H9 (cell line): Measurements from ENCODE around the gene FRS3. TPM values are rescaled to one million over a fixed set of nuclear protein-coding genes. Genes with fewer than 3 reads are reported as not detected.

ENCODE experiments used
- DNase-seq: peaks from one replicate; pipeline ENCODE4 v3.0.0-alpha.2; 2017
- H2AFZ ChIP-seq: one replicate; pipeline ENCODE4 v1.6.1; 2013; ENCODE audit warnings: mild to moderate bottlenecking, low read length, control low read depth, moderate library complexity
- H2AK5ac ChIP-seq: 2 replicates; pipeline ENCODE4 v1.6.1; 2013; ENCODE audit warnings: low read length, control low read depth, mixed read lengths; ENCODE audit not compliant: insufficient read length
- H2BK120ac ChIP-seq: one replicate; pipeline ENCODE4 v1.6.1; 2013; ENCODE audit warnings: low read depth, mild to moderate bottlenecking, low read length, control low read depth, inconsistent platforms; ENCODE audit not compliant: poor library complexity, severe bottlenecking
- H2BK12ac ChIP-seq: 2 replicates; pipeline ENCODE4 v1.6.1; 2013; ENCODE audit warnings: low read length, control low read depth, mixed read lengths, low read depth; ENCODE audit not compliant: insufficient read length
- H2BK15ac ChIP-seq: 2 replicates; pipeline ENCODE4 v1.6.1; 2013; ENCODE audit warnings: low read depth, low read length, control low read depth
- H2BK20ac ChIP-seq: one replicate; pipeline ENCODE4 v1.6.1; 2013; ENCODE audit warnings: low read depth, mild to moderate bottlenecking, low read length, control low read depth, inconsistent platforms; ENCODE audit not compliant: poor library complexity, severe bottlenecking
- H2BK5ac ChIP-seq: 2 replicates; pipeline ENCODE4 v1.6.1; 2013; ENCODE audit warnings: low read length, control low read depth, mixed read lengths; ENCODE audit not compliant: insufficient read length
- H3K14ac ChIP-seq: 2 replicates; pipeline ENCODE4 v1.6.1; 2013; ENCODE audit warnings: low read length, control low read depth; ENCODE audit not compliant: insufficient read depth
- H3K18ac ChIP-seq: 2 replicates; pipeline ENCODE4 v1.6.1; 2013; ENCODE audit warnings: low read depth, mild to moderate bottlenecking, mixed read lengths, low read length, control low read depth; ENCODE audit not compliant: insufficient read length
- H3K23ac ChIP-seq: 2 replicates; pipeline ENCODE4 v1.6.1; 2013; ENCODE audit warnings: low read length, control low read depth, mixed read lengths, low read depth; ENCODE audit not compliant: insufficient read length
- H3K23me2 ChIP-seq: 2 replicates; pipeline ENCODE4 v1.6.1; 2013; ENCODE audit warnings: low read depth, mild to moderate bottlenecking, mixed read lengths, low read length, control low read depth; ENCODE audit not compliant: insufficient read length, poor library complexity, severe bottlenecking
- H3K27ac ChIP-seq: 2 replicates; pipeline ENCODE4 v1.5.1; 2013; ENCODE audit warnings: low read length, control low read depth, mixed read lengths, low read depth; ENCODE audit not compliant: insufficient read length
- H3K27me3 ChIP-seq: 2 replicates; pipeline ENCODE4 v1.6.1; 2013; ENCODE audit warnings: low read length, control low read depth, inconsistent platforms; ENCODE audit not compliant: insufficient read depth
- H3K4ac ChIP-seq: 2 replicates; pipeline ENCODE4 v1.6.1; 2013; ENCODE audit warnings: low read depth, mild to moderate bottlenecking, control low read depth, inconsistent platforms, low read length, moderate library complexity
- H3K4me1 ChIP-seq: 2 replicates; pipeline ENCODE4 v1.6.1; 2013; ENCODE audit warnings: low read length, control low read depth, inconsistent platforms; ENCODE audit not compliant: insufficient read depth
- H3K4me2 ChIP-seq: 2 replicates; pipeline ENCODE4 v1.6.1; 2013; ENCODE audit warnings: low read length, control low read depth, mixed read lengths; ENCODE audit not compliant: insufficient read length, insufficient read depth
- H3K56ac ChIP-seq: 2 replicates; pipeline ENCODE4 v1.6.1; 2013; ENCODE audit warnings: low read depth, mild to moderate bottlenecking, mixed read lengths, low read length, control low read depth; ENCODE audit not compliant: insufficient read length
- H3K79me1 ChIP-seq: 2 replicates; pipeline ENCODE4 v1.6.1; 2013; ENCODE audit warnings: low read depth, mild to moderate bottlenecking, moderate library complexity, low read length, control low read depth, inconsistent platforms; ENCODE audit not compliant: insufficient read depth, poor library complexity, severe bottlenecking
- H3K79me2 ChIP-seq: 2 replicates; pipeline ENCODE4 v1.6.1; 2013; ENCODE audit warnings: low read length, control low read depth, inconsistent platforms; ENCODE audit not compliant: insufficient read depth
- H3K9ac ChIP-seq: 2 replicates; pipeline ENCODE4 v1.6.1; 2013; ENCODE audit warnings: low read length, control low read depth, mixed read lengths; ENCODE audit not compliant: insufficient read length; ENCODE audit errors: extremely low read depth
- H3K9me3 ChIP-seq: one replicate; pipeline ENCODE4 v1.6.1; 2013; ENCODE audit warnings: low read depth, low read length, inconsistent platforms; ENCODE audit not compliant: control insufficient read depth
- H3T11ph ChIP-seq: one replicate; pipeline ENCODE4 v1.6.1; 2013; ENCODE audit warnings: mild to moderate bottlenecking, low read length, control low read depth, inconsistent platforms
- H4K20me1 ChIP-seq: one replicate; pipeline ENCODE4 v1.6.1; 2013; ENCODE audit not compliant: control insufficient read depth, insufficient read length, insufficient read depth
- H4K5ac ChIP-seq: 2 replicates; pipeline ENCODE4 v1.6.1; 2013; ENCODE audit warnings: low read depth, mild to moderate bottlenecking, mixed read lengths, low read length, control low read depth; ENCODE audit not compliant: insufficient read length
- H4K8ac ChIP-seq: replicated peaks from 2 replicates; pipeline ENCODE4 v1.6.1; 2013; ENCODE audit warnings: low read length, control low read depth, mixed read lengths, low read depth; ENCODE audit not compliant: insufficient read length
- H4K91ac ChIP-seq: 2 replicates; pipeline ENCODE4 v1.6.1; 2013; ENCODE audit warnings: low read depth, mild to moderate bottlenecking, moderate library complexity, mixed read lengths, low read length, control low read depth; ENCODE audit not compliant: insufficient read length
- H3K27ac Mint-ChIP-seq, 3 experiments: 2 replicates in 2 of 3; 3 replicates in 1 of 3; pipeline ENCODE4 v1.8.0; 2020 to 2021; ENCODE audit warnings: mixed read lengths in 3 of 3, mild to moderate bottlenecking in 1 of 3, moderate library complexity in 1 of 3
- H3K27me3 Mint-ChIP-seq: 2 replicates; pipeline ENCODE4 v1.8.0; 2021; ENCODE audit warnings: low read depth, mild to moderate bottlenecking, moderate library complexity, mixed read lengths
- H3K36me3 Mint-ChIP-seq, 3 experiments: 2 replicates in 2 of 3; 3 replicates in 1 of 3; pipeline ENCODE4 v1.8.0; 2020 to 2021; ENCODE audit warnings: low read depth in 3 of 3, mixed read lengths in 3 of 3; ENCODE audit not compliant: insufficient read depth in 1 of 3
- H3K4me1 Mint-ChIP-seq, 2 experiments: 2 replicates each; pipeline ENCODE4 v1.8.0; 2020; ENCODE audit warnings: mixed read lengths in 2 of 2
- H3K4me3 Mint-ChIP-seq, 2 experiments: 2 replicates in 1 of 2; 3 replicates in 1 of 2; pipeline ENCODE4 v1.8.0; 2020 to 2021; ENCODE audit warnings: mild to moderate bottlenecking in 2 of 2, mixed read lengths in 2 of 2, moderate library complexity in 1 of 2
- H3K9me3 Mint-ChIP-seq, 2 experiments: 2 replicates in 1 of 2; 3 replicates in 1 of 2; pipeline ENCODE4 v1.8.0; 2020; ENCODE audit warnings: mild to moderate bottlenecking in 2 of 2, mixed read lengths in 2 of 2, moderate library complexity in 1 of 2
- WGBS: extraction: QIAGEN DNeasy Blood & Tissue Kit; methylation state at CpG from one replicate; pipeline ENCODE4 v1.1.7; 2013; ENCODE audit warnings: missing lambda C conversion rate, low lambda C conversion rate, mixed read lengths; ENCODE audit not compliant: insufficient read length; ENCODE audit errors: extremely low coverage; 5-methylcytosine and 5-hydroxymethylcytosine counted together
- total RNA-seq: library from RNA; stranded (reverse); gene quantifications from 2 replicates; pipeline ENCODE4 v1.2.1, GENCODE V29; 2021
- TF ChIP-seq, protein P1 (sequence below): fragments of 200-600 bp; sonication (generic); conservative IDR thresholded peaks from 3 replicates; pipeline ENCODE4 v1.8.0; 2021; ENCODE audit warnings: antibody characterized with exemption, mild to moderate bottlenecking

Gene FRS3
- total RNA-seq, 1 experiment from 2014 or later = 4.8 TPM

DNA sequence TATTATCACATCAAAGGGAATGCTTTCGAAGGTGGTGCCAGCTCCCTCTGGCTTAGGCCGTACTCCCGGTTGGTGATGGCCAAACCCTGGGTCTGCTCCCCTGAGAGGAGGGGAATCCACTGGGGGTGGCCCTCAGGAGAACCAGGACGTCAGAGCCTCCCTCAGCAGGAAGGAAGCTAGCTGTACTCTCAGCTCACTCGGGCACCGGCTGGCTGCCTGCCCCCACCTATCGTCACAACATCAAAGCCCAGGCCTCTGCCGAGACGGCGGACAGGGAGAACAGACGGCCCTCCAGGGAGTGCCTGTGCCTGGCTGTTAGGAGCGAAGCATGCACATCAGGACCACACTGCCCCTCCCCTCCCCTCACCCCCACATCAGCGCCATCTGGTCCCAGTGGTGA lies 23.3 kb downstream of the FRS3 start:
- H3K4me2 ChIP-seq = no peak overlapping the region
- no CpG with 5 or more reads among the region's 13 CpGs for WGBS
- no peak overlapping the region for H2BK12ac ChIP-seq
- H3K23me2 ChIP-seq = no peaks in the 10 kb centered on the region
- H4K8ac ChIP-seq = no peak overlapping the region
- H2BK20ac ChIP-seq = no peak overlapping the region
- Mint-ChIP-seq H3K4me1 (peaks cover 5 to 9% of the 10 kb centered on the region in 2 experiments; a peak in 3 of 4 replicates), H3K36me3 (no peaks in the 10 kb centered on the region), H3K9me3 (no peaks in the 10 kb centered on the region), H3K4me3 (no peak overlapping the region), H3K27me3 (peaks cover 14% of the 10 kb centered on the region), H3K27ac (no peak overlapping the region; a peak in 1 of 7 replicates)
- no peak overlapping the region for H4K5ac ChIP-seq
- no peak overlapping the region for H3K18ac ChIP-seq
- TF ChIP-seq, protein P1, sequence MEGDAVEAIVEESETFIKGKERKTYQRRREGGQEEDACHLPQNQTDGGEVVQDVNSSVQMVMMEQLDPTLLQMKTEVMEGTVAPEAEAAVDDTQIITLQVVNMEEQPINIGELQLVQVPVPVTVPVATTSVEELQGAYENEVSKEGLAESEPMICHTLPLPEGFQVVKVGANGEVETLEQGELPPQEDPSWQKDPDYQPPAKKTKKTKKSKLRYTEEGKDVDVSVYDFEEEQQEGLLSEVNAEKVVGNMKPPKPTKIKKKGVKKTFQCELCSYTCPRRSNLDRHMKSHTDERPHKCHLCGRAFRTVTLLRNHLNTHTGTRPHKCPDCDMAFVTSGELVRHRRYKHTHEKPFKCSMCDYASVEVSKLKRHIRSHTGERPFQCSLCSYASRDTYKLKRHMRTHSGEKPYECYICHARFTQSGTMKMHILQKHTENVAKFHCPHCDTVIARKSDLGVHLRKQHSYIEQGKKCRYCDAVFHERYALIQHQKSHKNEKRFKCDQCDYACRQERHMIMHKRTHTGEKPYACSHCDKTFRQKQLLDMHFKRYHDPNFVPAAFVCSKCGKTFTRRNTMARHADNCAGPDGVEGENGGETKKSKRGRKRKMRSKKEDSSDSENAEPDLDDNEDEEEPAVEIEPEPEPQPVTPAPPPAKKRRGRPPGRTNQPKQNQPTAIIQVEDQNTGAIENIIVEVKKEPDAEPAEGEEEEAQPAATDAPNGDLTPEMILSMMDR = no peak
- DNase-seq = no peak
- H3K9me3 ChIP-seq = no peaks in the 10 kb centered on the region
- H3K4me1 ChIP-seq = no peaks in the 10 kb centered on the region
- no peak overlapping the region for H3K56ac ChIP-seq
- no peak overlapping the region for H3K23ac ChIP-seq
- H3T11ph ChIP-seq = no peak overlapping the region
- H4K91ac ChIP-seq = no peak overlapping the region
- no peak overlapping the region for H3K9ac ChIP-seq
- H4K20me1 ChIP-seq = no peaks in the 10 kb centered on the region
- no peaks in the 10 kb centered on the region for H3K27me3 ChIP-seq
- H2BK120ac ChIP-seq = no peak overlapping the region
- no peak overlapping the region for H2AFZ ChIP-seq
- no peak overlapping the region for H2BK15ac ChIP-seq
- H3K27ac ChIP-seq = no peak overlapping the region
- H3K14ac ChIP-seq = no peak overlapping the region
- H3K4ac ChIP-seq = no peak overlapping the region
- no peak overlapping the region for H2AK5ac ChIP-seq
- H3K79me1 ChIP-seq = no peaks in the 10 kb centered on the region
- H3K79me2 ChIP-seq = no peaks in the 10 kb centered on the region
- no peak overlapping the region for H2BK5ac ChIP-seq
